H7 (cell line): ENCODE data around the gene OGFRL1. TPM values are rescaled to one million over a fixed set of nuclear protein-coding genes. Genes with fewer than 3 reads are reported as not detected.
A peak's percentile ranks its signal among the peaks of the same experiment; 100 is the strongest.

Experiments
- DNase-seq: peaks from one replicate; pipeline ENCODE4 v3.0.0; 2012
- H3K27me3 ChIP-seq: 2 replicates; pipeline ENCODE4 v1.6.0; 2011; ENCODE audit warnings: mild to moderate bottlenecking, low read length; ENCODE audit not compliant: control insufficient read depth, insufficient read depth
- H3K36me3 ChIP-seq: replicated peaks from 2 replicates; pipeline ENCODE4 v1.5.1; 2011; ENCODE audit warnings: low read length; ENCODE audit not compliant: control insufficient read depth, insufficient read depth
- H3K4me3 ChIP-seq: 2 replicates; pipeline ENCODE4 v1.5.1; 2011; ENCODE audit warnings: low read depth, mild to moderate bottlenecking, control low read depth, low read length, moderate library complexity; ENCODE audit not compliant: insufficient read depth
- total RNA-seq: library from RNA; depleted of rRNA; stranded (reverse); fragments of >200 nt; shearing (Covaris generic); gene quantifications from 2 replicates; pipeline ENCODE4 v1.2.3, GENCODE V29; 2014; rRNA removed

The OGFRL1 gene
- 4.2 and 4.9 TPM in 2 replicates for total RNA-seq

DNA sequence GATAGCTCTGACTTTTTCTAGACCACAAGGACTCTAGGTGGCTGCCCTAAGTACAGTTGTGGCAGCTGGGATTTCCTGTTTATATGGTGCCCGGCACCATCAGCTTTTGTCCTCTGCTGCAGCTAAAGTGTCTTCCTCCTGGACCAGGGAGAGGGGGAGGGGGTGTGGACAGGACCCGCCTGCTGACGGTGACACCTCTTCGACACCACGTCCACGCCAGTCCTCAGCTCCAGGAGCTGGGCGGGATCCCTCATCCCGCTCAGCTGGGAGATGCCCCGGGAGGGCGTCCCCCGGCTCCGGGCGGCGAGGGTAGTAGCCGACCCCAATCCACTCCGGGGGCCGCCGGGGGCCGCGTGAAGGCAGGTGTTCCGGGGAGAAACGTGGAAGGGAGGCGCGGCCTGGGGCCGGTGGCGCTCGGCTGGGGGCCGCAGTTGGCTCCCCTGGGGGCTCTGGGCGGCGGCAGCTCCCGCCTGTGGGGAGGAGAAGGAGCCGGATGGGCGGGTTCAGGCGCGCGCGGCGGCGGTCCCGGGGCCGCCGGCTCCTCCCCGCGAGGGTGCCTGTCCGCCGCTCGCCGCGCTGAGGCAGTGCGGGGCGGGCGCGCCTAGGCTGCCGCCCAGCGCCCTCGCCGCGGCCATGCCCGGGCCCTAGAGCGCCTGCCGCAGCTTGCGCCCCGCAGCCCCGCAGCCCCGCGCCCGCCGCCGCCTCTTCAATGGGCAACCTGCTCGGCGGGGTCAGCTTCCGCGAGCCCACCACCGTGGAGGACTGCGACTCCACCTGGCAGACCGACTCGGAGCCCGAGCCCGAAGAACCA lies at the start of gene OGFRL1:
Gene OGFRL1 (plus strand): TSS at position 584 of the 811 bp plus-strand sequence. CDS start 126 bp downstream, at position 710.
- Histone ChIP-seq H3K27me3 (no peaks in the 10 kb centered on the region), H3K4me3 (peak within 1 kb of the TSS; percentile 61), H3K36me3 (no peaks in the 10 kb centered on the region)
- DNase-seq, result peak; percentile 89

GRCh38 chr6:71239694-71240093 lies 48.9 kb upstream of the OGFRL1 start:
- H3K27me3 ChIP-seq, result no peaks in the 10 kb centered on the region
- no peak overlapping the region for H3K4me3 ChIP-seq
- DNase-seq, result no peak
- no peaks in the 10 kb centered on the region for H3K36me3 ChIP-seq

DNA sequence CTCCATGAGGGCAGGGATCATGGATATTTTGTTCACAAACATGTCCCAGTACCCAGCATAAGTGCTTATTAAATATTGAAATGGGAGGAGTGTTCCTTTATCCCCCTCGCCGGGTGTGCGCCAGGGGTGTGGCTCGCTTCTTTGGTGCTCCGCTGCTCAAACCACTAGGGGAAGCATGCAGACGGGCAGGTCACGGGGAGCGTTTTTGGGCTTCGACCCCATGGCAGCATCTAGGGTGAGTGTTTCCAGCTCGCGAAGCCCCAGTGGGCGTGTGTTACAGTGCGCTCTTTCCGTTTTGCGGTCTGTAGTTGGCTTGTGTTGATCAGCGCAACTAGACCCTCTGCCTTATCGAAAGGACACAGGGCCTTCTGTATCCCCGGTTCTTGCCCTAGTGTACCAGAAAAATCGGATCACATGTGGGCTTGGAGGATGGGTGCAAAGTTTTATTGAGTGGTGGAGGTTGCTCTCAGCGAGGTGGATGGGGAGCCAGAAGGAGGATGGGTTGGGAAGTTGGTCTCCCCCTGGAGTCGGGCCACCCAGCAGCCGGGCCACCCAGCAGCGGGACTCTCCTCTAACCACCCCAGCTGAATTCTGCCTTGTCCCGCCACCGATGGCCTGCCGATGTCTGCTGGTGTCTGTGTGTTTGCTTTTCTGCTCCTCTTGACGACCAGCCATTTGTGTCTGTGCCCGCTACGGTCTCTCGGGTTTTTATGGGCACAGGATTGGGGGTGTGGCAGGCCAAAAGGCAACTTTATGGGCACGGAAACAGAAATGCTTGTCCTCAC lies 43.2 kb upstream of the OGFRL1 start:
- H3K36me3 ChIP-seq, result no peaks in the 10 kb centered on the region

GRCh38 chr6:71246596-71246995 lies 42.0 kb upstream of the OGFRL1 start:
- H3K4me3 ChIP-seq, result no peak overlapping the region
- DNase-seq, result no peak
- no peaks in the 10 kb centered on the region for H3K27me3 ChIP-seq
- no peaks in the 10 kb centered on the region for H3K36me3 ChIP-seq

More for the DNA sequence above, 43.2 kb upstream of the OGFRL1 start:
- Histone ChIP-seq H3K4me3 (no peak overlapping the region), H3K27me3 (no peaks in the 10 kb centered on the region)
- DNase-seq, result no peak

DNA sequence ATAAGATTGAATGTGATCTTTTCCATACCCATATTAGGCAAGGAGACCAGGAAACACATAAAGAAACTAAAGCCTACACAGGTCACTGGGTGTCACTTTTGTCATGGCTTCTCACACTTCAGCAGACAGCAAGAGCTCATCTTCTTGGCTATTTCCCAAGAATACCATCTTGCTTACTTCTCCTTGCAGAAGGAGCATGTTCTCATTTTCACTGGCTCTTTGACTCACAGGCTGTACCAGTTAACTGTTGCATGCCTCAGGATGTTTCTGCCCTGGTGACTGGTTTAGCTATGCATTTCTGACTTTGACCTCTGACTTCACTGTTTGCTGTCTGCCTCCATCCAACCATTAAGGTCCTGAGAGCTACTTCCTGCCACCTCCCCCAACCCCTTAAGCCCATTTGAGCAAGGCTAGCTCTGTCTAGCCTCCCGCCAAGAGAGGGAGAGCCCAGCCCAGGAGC lies 40.3 kb upstream of the OGFRL1 start:
- no peaks in the 10 kb centered on the region for H3K27me3 ChIP-seq
- no peak for DNase-seq
- H3K4me3 ChIP-seq, result no peak overlapping the region
- no peaks in the 10 kb centered on the region for H3K36me3 ChIP-seq

DNA sequence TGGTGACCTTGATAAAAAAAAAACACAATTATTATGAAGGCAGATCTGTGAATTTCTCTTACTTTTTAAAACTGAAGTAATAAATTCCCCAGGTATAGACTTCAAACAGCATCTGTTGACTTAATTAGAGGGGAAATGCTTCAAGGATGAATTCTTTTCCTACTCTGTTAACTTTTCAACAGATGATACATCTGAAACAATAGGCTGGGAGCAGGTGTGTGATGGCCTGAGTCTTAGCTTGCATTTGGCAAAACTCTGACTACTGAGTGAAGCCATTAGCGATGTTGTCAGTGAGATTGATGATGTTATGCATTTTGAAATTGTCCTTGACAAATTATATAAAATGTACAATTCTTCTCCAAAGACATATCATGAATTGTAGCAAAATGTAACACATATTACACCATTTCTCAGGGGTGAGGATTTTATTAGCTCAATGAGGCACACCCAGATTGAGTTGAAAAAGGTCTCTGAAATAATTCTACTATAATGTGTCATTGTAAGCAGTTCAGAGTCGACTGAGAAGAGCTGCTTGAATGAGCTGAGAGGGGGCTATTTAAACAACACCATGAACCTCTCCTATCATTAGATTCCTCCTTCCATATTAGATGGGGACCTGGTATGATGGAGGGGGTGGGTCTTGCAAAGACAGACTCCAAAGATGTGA lies 39.6 kb upstream of the OGFRL1 start:
- Histone ChIP-seq H3K4me3 (no peak overlapping the region), H3K27me3 (no peaks in the 10 kb centered on the region), H3K36me3 (no peaks in the 10 kb centered on the region)
- no peak for DNase-seq

DNA sequence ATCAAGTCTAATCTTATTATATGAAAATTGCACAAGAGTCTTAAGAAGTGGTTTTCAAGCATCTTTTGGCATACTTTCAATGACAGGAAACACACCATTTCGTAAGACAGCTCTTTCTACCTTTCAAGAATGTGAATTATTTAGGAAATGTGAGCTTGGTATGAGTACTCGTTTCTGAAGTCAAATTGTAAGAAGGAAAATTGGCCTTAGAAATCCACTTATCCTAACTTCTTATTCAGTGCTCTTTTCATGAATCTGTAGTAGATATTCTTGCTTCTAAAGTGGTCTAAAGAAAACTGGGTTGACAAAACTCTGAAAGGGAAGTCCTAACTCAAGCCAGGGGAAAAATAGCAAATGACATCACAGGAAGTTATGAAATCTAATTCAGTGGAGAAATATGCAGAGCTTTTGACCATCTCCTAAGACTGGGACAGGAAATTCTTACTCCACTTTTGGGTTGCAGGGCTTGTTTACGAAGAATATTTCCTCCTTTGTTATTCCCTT lies 38.5 kb upstream of the OGFRL1 start:
- no peak overlapping the region for H3K4me3 ChIP-seq
- DNase-seq, result no peak
- no peaks in the 10 kb centered on the region for H3K27me3 ChIP-seq
- H3K36me3 ChIP-seq, result no peaks in the 10 kb centered on the region

GRCh38 chr6:71252410-71252809 lies 36.2 kb upstream of the OGFRL1 start:
- no peaks in the 10 kb centered on the region for H3K36me3 ChIP-seq
- no peak for DNase-seq
- H3K27me3 ChIP-seq, result no peaks in the 10 kb centered on the region
- H3K4me3 ChIP-seq, result no peak overlapping the region

DNA sequence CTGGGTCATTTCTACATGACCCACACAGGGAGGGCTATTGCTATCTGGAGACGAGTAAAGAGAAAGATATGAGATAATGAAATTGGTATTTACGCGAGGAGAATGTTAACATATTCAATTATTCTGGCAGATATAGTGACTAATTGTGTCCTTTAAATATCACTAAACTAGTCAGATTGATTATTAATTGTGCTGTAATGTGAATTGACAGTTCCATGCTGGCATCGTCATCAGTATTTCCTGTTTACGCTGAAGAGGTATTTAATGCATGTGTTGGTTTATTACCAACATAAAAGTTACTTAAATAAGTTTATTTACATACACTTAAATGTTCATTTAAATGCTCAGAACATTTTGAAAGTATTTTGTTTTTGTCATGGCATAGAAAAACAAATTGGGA lies 35.7 kb upstream of the OGFRL1 start:
- Histone ChIP-seq H3K36me3 (no peaks in the 10 kb centered on the region), H3K4me3 (no peak overlapping the region), H3K27me3 (no peaks in the 10 kb centered on the region)
- no peak for DNase-seq

GRCh38 chr6:71254323-71254722 lies 34.3 kb upstream of the OGFRL1 start:
- Histone ChIP-seq H3K27me3 (no peaks in the 10 kb centered on the region), H3K4me3 (no peak overlapping the region), H3K36me3 (no peaks in the 10 kb centered on the region)
- no peak for DNase-seq

- Histone ChIP-seq H3K36me3 (no peaks in the 10 kb centered on the region), H3K27me3 (no peaks in the 10 kb centered on the region), H3K4me3 (no peak overlapping the region)
- DNase-seq, result no peak
Measured at GRCh38 chr6:71258078-71258866, 30.3 kb upstream of the OGFRL1 start.

DNA sequence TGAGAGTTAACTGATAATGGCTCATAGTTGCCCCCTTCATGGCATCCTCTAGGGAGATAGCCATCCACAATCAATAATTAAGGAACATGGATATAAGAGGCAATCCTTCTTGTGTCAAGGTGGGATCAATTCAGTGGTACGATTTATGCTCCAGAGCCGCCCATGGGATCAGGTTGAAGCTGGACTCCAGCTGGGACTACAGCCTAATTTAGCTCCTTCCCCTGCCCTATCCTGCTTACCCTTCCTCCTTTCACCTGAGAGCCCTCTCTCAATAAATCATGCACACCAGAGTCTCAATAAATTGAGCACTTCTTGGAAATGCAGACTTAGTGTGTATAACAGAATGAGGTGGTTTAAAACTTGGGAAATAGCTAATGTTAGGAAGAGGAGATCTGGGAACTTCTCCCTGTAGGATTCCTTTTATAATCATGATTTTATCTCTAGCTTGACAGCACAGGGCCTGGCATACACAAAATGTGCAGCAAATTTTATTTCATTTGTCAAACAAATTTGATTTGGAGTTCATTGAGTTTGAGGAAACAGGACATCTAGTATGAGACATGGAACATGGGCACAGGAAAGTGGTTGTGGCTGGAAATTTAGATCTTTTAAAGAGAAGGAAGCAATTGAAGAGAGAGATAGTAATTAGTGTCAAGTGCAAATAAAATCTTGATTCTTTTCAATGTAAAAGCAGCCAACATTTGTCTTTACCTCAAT lies 28.6 kb upstream of the OGFRL1 start:
- no peaks in the 10 kb centered on the region for H3K36me3 ChIP-seq
- no peak overlapping the region for H3K4me3 ChIP-seq
- no peak for DNase-seq
- no peaks in the 10 kb centered on the region for H3K27me3 ChIP-seq

DNA sequence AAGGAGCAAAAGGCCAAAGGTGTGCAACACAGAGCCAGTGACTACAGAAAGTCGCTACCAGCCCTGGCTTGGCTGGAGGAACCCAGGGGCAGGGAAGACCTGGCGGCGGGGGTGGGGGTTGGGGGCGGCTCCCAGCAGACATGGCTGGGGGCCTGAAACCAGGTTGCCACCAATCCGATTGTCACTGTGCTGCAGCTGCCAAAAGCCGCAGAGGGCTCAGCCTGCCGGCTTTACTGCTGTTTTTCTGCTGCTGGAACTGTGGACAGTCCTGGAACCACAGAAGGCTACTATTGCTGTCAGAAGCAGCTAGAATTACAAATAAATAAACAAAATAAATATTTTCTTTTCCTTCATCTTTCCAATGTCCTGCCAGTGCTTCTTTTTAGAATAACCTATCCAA lies 25.7 kb upstream of the OGFRL1 start:
- H3K36me3 ChIP-seq, result no peaks in the 10 kb centered on the region
- H3K27me3 ChIP-seq, result no peaks in the 10 kb centered on the region
- H3K4me3 ChIP-seq, result no peak overlapping the region
- peak; percentile 46 for DNase-seq
